GM12801 (cell line): ENCODE measurements around the gene CDC25B.

Experiments
- TF ChIP-seq, protein P1 (sequence below): IDR thresholded peaks from one replicate; pipeline ENCODE4 v1.5.1; 2011; ENCODE audit warnings: control low read depth; ENCODE audit not compliant: insufficient read length; ENCODE audit errors: extremely low read depth

CDC25B gene

GRCh38 chr20:3804254-3804751 lies 8.2 kb downstream of the CDC25B start:
- TF ChIP-seq, protein P1, sequence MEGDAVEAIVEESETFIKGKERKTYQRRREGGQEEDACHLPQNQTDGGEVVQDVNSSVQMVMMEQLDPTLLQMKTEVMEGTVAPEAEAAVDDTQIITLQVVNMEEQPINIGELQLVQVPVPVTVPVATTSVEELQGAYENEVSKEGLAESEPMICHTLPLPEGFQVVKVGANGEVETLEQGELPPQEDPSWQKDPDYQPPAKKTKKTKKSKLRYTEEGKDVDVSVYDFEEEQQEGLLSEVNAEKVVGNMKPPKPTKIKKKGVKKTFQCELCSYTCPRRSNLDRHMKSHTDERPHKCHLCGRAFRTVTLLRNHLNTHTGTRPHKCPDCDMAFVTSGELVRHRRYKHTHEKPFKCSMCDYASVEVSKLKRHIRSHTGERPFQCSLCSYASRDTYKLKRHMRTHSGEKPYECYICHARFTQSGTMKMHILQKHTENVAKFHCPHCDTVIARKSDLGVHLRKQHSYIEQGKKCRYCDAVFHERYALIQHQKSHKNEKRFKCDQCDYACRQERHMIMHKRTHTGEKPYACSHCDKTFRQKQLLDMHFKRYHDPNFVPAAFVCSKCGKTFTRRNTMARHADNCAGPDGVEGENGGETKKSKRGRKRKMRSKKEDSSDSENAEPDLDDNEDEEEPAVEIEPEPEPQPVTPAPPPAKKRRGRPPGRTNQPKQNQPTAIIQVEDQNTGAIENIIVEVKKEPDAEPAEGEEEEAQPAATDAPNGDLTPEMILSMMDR = no peak

- TF ChIP-seq, protein P1 = no peak
These were observed 8.7 kb downstream of the CDC25B start for GRCh38 chr20:3804781-3805180.

GRCh38 chr20:3808544-3808943 lies 12.4 kb downstream of the CDC25B start:
- TF ChIP-seq, protein P1 = no peak

DNA sequence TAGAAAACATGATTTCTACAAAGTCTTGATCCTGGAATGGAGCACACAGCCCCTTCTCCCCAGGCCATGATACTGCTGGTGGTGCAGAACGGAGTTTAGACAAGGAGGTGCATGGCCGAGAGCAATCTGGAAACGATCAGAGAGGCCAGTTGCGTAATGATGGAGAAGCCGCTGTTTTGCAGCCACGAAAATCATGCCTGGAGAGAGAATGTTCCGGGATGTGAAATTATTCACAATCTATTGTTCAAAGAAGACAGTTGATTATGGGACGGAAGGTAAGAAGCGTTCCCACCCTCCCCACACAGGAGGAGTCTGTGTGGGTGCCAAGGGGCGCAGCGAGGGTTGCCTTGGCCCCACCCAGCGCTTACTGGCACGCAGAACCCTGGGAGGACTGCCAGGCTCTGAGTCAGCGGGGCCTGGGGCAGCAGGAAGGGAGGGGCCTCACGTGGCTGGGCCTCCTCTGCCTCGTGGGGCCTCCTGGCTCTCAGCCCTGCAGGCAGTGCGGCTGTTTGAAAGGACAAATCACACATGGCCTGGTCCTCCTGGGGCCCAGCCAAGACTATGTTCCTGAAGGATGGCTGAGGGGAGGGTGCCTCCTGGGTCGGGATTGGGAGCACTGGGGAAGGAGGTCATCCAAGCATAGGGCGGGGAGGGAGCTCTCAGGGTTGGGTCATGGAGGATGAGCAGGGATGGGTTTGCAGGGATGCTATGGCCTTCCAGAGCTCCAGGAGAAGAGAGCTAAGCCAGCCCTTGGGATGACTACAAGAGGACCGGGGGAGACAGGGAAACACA lies 15.6 kb downstream of the CDC25B start:
- TF ChIP-seq, protein P1 = no peak

GRCh38 chr20:3812259-3812681 lies 16.2 kb downstream of the CDC25B start:
- TF ChIP-seq, protein P1 = no peak

GRCh38 chr20:3812975-3813847 lies 17.1 kb downstream of the CDC25B start:
- TF ChIP-seq, protein P1 = no peak
